Lower leg skin (tissue), 4 donors: ENCODE data around the gene CD34. TPM values are rescaled to one million over a fixed set of nuclear protein-coding genes. Genes with fewer than 3 reads are reported as not detected.

Experiments
- DNase-seq, 2 donors: peaks; one replicate each; pipeline ENCODE4 v3.0.0-alpha.2; 2019; ENCODE audit warnings: low spot score in 2 of 2
- H3K4me3 ChIP-seq: fragments of 200-600 bp; sonication (generic); 2 replicates; pipeline ENCODE4 v1.5.1; 2017; ENCODE audit warnings: mild to moderate bottlenecking, low read depth; ENCODE audit not compliant: poor library complexity, severe bottlenecking
- POLR2A ChIP-seq, 2 donors: fragments of 450-650 bp; IDR thresholded peaks; one replicate each; pipeline ENCODE4 v1.6.1; 2016 to 2017; ENCODE audit warnings: antibody characterized with exemption in 2 of 2, mild to moderate bottlenecking in 1 of 2, moderate library complexity in 1 of 2
- WGBS, 2 donors: methylation state at CpG; one replicate each; pipeline ENCODE4 v1.1.5; 2018; 5-methylcytosine and 5-hydroxymethylcytosine counted together
- intact Hi-C: fragments of 100-400 bp; cut with DNase I; formaldehyde crosslinking; loops from one replicate; pipeline ENCODE4 v1.15.0; 2023; ENCODE audit warnings: low total_unique reads
- total RNA-seq, 4 donors: library from RNA; depleted of rRNA; stranded (reverse); fragments of >200 nt; gene quantifications; one replicate each; pipeline ENCODE4 v1.1.0, GENCODE V29; 2016
- TF ChIP-seq, protein P1 (sequence below), 3 donors: fragments of 450-650 bp; IDR thresholded peaks; one replicate each; pipeline ENCODE4 v1.5.1; 2016; ENCODE audit warnings: antibody characterized with exemption in 3 of 3, mild to moderate bottlenecking in 3 of 3, moderate library complexity in 2 of 3

The CD34 gene
- total RNA-seq, 4 donors from 2014 or later = 8.5 to 45.5 (median 26.0) TPM

DNA sequence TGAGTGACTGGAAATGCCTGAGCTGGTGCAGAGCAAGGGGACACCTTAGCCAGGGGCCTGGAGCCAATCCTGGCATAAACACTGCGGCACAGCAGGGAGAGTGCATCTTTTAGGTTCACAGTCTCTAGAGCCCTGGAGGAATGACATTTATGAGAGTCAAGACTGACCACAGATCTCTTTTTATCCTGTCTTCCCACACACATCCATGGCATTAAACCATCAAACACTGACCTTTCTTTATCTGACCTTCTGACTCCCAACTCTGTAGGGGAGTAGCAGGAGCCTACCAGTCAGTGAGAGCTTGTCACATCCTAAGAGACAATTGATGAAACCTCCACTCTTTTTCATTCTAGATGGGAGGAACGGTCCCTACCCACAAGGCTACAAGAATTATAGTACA, 7.9 kb downstream of the CD34 start:
- DNase-seq = no peak
- no peak for TF ChIP-seq POLR2A (IDR thresholded peaks at IDR 0.05)
- TF ChIP-seq, protein P1, sequence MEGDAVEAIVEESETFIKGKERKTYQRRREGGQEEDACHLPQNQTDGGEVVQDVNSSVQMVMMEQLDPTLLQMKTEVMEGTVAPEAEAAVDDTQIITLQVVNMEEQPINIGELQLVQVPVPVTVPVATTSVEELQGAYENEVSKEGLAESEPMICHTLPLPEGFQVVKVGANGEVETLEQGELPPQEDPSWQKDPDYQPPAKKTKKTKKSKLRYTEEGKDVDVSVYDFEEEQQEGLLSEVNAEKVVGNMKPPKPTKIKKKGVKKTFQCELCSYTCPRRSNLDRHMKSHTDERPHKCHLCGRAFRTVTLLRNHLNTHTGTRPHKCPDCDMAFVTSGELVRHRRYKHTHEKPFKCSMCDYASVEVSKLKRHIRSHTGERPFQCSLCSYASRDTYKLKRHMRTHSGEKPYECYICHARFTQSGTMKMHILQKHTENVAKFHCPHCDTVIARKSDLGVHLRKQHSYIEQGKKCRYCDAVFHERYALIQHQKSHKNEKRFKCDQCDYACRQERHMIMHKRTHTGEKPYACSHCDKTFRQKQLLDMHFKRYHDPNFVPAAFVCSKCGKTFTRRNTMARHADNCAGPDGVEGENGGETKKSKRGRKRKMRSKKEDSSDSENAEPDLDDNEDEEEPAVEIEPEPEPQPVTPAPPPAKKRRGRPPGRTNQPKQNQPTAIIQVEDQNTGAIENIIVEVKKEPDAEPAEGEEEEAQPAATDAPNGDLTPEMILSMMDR (IDR thresholded peaks at IDR 0.05) = no peak
- intact Hi-C loops = no loop called here
- WGBS, 2 donors = 69 to 80% methylated on average over 2 of the region's 2 CpGs
- H3K4me3 ChIP-seq = no peak overlapping the region

DNA sequence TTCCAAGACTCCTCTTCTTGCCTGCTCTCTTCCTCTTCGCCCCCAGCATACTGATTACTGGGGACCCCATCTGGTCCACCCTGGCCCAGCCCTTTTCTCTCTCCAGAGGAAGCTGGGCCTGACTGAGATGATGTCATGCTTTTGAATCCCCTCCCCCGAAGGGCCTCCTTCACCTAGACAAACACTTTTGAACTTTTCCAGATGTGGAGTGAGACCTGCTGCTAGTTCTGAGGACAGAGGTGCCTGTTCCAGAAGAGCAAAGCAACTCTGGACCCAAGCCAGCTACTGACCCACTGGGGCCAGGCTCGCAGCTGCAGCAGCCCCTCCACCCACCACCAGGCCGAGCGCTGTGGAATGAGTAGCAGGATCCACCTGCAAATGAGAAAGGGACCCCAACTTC, 8.4 kb downstream of the CD34 start:
- TF ChIP-seq, protein P1 (IDR thresholded peaks at IDR 0.05) = no peak
- no peak for TF ChIP-seq POLR2A (IDR thresholded peaks at IDR 0.05)
- intact Hi-C loops = no loop called here
- WGBS, 2 donors = 70 to 73% methylated on average over 5 of the region's 5 CpGs

DNA sequence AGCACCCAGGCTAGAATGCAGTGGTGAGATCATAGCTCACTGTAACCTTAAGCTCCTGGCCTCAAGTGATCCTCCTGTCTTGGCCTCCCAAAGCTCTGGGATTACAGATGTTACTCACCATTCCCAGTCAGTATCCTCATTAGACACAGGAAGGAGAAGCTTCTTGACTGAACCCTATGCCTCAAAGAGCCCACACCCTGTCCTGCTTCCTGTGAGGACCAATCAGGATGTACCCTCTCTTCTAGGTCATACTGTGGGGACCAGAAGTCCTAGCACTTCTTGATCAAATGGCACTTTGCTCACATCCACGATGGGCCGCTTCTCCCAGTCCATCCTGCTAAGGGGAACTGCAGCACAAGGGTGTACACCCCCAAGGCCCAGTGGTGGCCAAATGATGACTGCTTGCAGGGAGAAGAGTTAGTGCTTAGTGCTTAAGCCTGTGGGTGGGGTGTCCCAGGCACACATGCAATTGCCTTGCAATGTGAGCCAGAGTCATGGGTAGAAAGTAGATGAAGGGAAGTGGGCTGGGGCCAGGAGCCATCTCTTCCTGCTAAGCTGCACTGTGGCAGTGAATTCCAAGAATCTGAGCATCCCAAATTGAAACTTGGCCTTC, 9.8 kb downstream of the CD34 start:
- TF ChIP-seq, protein P1 (IDR thresholded peaks at IDR 0.05) = no peak
- TF ChIP-seq POLR2A (IDR thresholded peaks at IDR 0.05) = no peak
- DNase-seq = no peak
- H3K4me3 ChIP-seq = no peak overlapping the region
- intact Hi-C loops = no loop called here
- 85% methylated on average over 2 of the region's 2 CpGs for WGBS, 2 donors

More for the DNA sequence above, 8.4 kb downstream of the CD34 start:
- no peak overlapping the region for H3K4me3 ChIP-seq
- no peak for DNase-seq

DNA sequence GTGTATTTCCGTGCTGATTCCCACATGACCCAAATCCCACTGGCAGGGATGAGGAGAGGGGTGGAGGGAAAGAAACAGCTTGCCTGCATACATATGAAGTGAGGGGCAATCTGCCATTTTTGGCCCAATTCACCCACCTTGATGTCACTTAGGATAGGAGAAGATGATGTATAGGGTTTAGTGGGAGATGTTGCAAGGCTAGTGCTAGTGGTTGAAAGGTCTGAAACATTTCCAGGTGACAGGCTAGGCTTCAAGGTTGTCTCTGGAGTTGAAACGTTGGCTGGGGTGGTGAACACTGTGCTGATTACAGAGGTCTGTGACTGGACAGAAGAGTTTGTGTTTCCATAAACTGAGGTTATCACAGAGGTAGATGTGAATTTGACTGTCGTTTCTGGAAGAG, 12.1 kb downstream of the CD34 start:
- WGBS, 2 donors = 71 to 74% methylated on average over 3 of the region's 3 CpGs
- TF ChIP-seq, protein P1 (IDR thresholded peaks at IDR 0.05) = no peak
- TF ChIP-seq POLR2A (IDR thresholded peaks at IDR 0.05) = no peak
- no peak overlapping the region for H3K4me3 ChIP-seq
- intact Hi-C loops = no loop called here
- no peak for DNase-seq

DNA sequence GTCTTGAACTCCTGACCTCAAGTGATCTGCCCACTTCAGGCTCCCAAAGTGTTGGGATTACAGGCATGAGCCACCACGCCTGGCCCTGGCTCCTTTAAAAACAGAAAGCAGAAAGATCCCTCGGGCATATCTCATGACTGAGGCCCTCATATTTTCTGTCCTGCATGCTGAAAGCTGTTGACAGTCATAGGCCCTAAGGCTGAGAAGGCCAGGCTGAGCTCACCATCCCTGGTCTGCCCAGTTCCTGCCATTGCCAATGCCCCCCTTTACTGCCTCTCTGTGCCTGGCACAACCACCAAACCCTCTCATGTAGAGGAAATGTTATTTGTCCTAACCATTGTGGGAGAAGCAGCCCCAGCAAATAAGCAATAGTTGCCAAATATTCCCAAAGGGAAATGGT, 12.7 kb downstream of the CD34 start:
- TF ChIP-seq POLR2A (IDR thresholded peaks at IDR 0.05) = no peak
- TF ChIP-seq, protein P1 (IDR thresholded peaks at IDR 0.05) = no peak
- intact Hi-C loops = no loop called here
- 56 to 73% methylated on average over 2 of the region's 2 CpGs for WGBS, 2 donors

DNA sequence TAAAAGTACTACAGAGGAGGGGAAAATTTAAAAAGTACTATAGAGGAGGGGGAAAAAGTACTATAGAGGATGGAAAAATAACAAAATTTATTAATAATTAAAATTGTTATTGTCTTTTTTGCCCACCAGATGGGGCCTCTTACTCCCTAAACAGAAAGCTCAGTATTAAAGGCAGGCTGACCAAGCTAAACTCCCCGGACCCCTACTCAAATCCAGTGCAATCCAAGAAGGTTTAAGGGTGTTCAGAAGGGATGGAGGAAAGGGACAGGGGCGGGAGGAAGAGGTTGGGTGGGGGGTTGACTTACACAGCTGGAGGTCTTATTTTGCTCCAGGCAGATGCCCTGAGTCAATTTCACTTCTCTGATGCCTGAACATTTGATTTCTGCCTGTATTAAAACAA, 13.7 kb downstream of the CD34 start:
- TF ChIP-seq, protein P1 (IDR thresholded peaks at IDR 0.05) = no peak
- TF ChIP-seq POLR2A (IDR thresholded peaks at IDR 0.05) = no peak
- no peak overlapping the region for H3K4me3 ChIP-seq
- intact Hi-C loops = no loop called here
- WGBS, 2 donors = 26 to 42% methylated on average over 2 of the region's 2 CpGs
- DNase-seq = no peak

More for the DNA sequence above, 12.7 kb downstream of the CD34 start:
- DNase-seq = no peak
- H3K4me3 ChIP-seq = no peak overlapping the region
